ENCODE data around the gene PGBD1. TPM values are rescaled to one million over a fixed set of nuclear protein-coding genes. Genes with fewer than 3 reads are reported as not detected.

Gene PGBD1
- total and polyA plus RNA-seq, 2 of the 13 experiments (the other 11 are each of a cell fraction or from before 2014, with no cell fraction given) = 3.6 to 6.9 TPM

GRCh38 chr6:28335564-28336283 lies 54.4 kb downstream of the PGBD1 start, which contains the start of gene ZSCAN31 (continued):
- TF ChIP-seq ATF3 (CRISPR knock-in tag; IDR thresholded peaks at IDR 0.05) (no peak; the same call in 1 of the 2 replicates), ZNF235 (CRISPR knock-in tag; IDR thresholded peaks at IDR 0.05; ENCODE audit: borderline replicate concordance) (no peak), ISL2 (CRISPR knock-in tag; IDR thresholded peaks at IDR 0.05) (peak; percentile 64), WIZ (CRISPR knock-in tag; IDR thresholded peaks at IDR 0.05) (peak; percentile 82; the same call in 1 of the 2 replicates), PAWR (CRISPR knock-in tag; IDR thresholded peaks at IDR 0.05; ENCODE audit: borderline replicate concordance) (peak; percentile 95; the same call in 1 of the 2 replicates), PHF20 (CRISPR knock-in tag; IDR thresholded peaks at IDR 0.05) (peak; percentile 68), TRAFD1 (CRISPR knock-in tag; IDR thresholded peaks at IDR 0.05; ENCODE audit: borderline replicate concordance) (peak; percentile 92; the same call in 1 of the 2 replicates), FOSL1 (CRISPR knock-in tag; IDR thresholded peaks at IDR 0.05; ENCODE audit: borderline replicate concordance) (0 out of 2 replicates have a peak, but pooled peaks have one; percentile 14), EHMT2 (IDR thresholded peaks at IDR 0.05; ENCODE audit: borderline replicate concordance, low read depth, low read length) (no peak), ZBTB38 (CRISPR knock-in tag; IDR thresholded peaks at IDR 0.05) (0 out of 2 replicates have a peak, but pooled peaks have one; percentile 21), ZBTB10 (CRISPR knock-in tag; IDR thresholded peaks at IDR 0.05; ENCODE audit: borderline replicate concordance) (peak; percentile 92; the same call in 1 of the 2 replicates), ZNF549 (CRISPR knock-in tag; IDR thresholded peaks at IDR 0.05) (no peak), ZKSCAN1 (IDR thresholded peaks at IDR 0.05; ENCODE audit: low read length) (no peak), ZNF432 (CRISPR knock-in tag; IDR thresholded peaks at IDR 0.05; ENCODE audit: borderline replicate concordance) (no peak), SNRNP70 (IDR thresholded peaks at IDR 0.05; ENCODE audit: low read depth, low read length) (no peak), HNF4A (CRISPR knock-in tag; IDR thresholded peaks at IDR 0.05) (no peak), FOXA1 (IDR thresholded peaks at IDR 0.05) (no peak), FOXA1 (CRISPR knock-in tag; IDR thresholded peaks at IDR 0.05) (no peak), MXI1 (IDR thresholded peaks at IDR 0.05; ENCODE audit: borderline replicate concordance, low read depth, low read length) (0 out of 3 replicates have a peak, but pooled peaks have one; percentile 3), ZNF33A (CRISPR knock-in tag; IDR thresholded peaks at IDR 0.05; ENCODE audit: borderline replicate concordance) (no peak), JUN (CRISPR knock-in tag; IDR thresholded peaks at IDR 0.05) (peak; percentile 48), ETV6 (CRISPR knock-in tag; conservative IDR thresholded peaks at IDR 0.05) (no peak), PRPF4 (IDR thresholded peaks at IDR 0.05; ENCODE audit: low read depth, low read length, poor library complexity, severe bottlenecking) (no peak), SP2 (CRISPR knock-in tag; IDR thresholded peaks at IDR 0.05) (peak; percentile 71; the same call in 1 of the 2 replicates)
- TF ChIP-seq, protein P1, sequence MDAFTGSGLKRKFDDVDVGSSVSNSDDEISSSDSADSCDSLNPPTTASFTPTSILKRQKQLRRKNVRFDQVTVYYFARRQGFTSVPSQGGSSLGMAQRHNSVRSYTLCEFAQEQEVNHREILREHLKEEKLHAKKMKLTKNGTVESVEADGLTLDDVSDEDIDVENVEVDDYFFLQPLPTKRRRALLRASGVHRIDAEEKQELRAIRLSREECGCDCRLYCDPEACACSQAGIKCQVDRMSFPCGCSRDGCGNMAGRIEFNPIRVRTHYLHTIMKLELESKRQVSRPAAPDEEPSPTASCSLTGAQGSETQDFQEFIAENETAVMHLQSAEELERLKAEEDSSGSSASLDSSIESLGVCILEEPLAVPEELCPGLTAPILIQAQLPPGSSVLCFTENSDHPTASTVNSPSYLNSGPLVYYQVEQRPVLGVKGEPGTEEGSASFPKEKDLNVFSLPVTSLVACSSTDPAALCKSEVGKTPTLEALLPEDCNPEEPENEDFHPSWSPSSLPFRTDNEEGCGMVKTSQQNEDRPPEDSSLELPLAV (CRISPR knock-in tag; conservative IDR thresholded peaks at IDR 0.05; ENCODE audit: low read depth) = no peak

Measured in HepG2 (cell line).